GM23338 (cell line): Measurements from ENCODE around the gene HMOX1.

Experiments used
- CREB1 ChIP-seq: fragments of 250-450 bp; sonication (Bioruptor Pico); IDR thresholded peaks from 2 replicates; pipeline ENCODE4 v1.5.0; 2020; ENCODE audit warnings: low read depth, mild to moderate bottlenecking, moderate library complexity
- CTCF ChIP-seq, 2 experiments: fragments of 200-600 bp in 1 of 2; sonication (generic) in 1 of 2; conservative IDR thresholded peaks; 2 replicates each; pipeline versions ENCODE4 v1.5.1 to v1.6.1; 2016 to 2017; ENCODE audit warnings: antibody characterized with exemption in 2 of 2, low read depth in 2 of 2, mild to moderate bottlenecking in 2 of 2, moderate library complexity in 1 of 2
- EZH2 ChIP-seq: fragments of 200-600 bp; sonication (generic); IDR thresholded peaks from one replicate; pipeline ENCODE4 v1.8.0; 2017; ENCODE audit warnings: antibody characterized with exemption, mild to moderate bottlenecking, low read depth; ENCODE audit not compliant: unreplicated experiment
- EZH2phosphoT487 ChIP-seq: fragments of 200-600 bp; sonication (generic); IDR thresholded peaks from one replicate; pipeline ENCODE4 v1.8.1; 2018; ENCODE audit warnings: antibody characterized with exemption; ENCODE audit not compliant: unreplicated experiment
- JUNB ChIP-seq: IDR thresholded peaks from one replicate; pipeline ENCODE4 v1.6.1; 2016; ENCODE audit warnings: antibody characterized with exemption; ENCODE audit not compliant: unreplicated experiment
- NANOG ChIP-seq: IDR thresholded peaks from 2 replicates; pipeline ENCODE4 v1.6.1; 2016; ENCODE audit warnings: antibody characterized with exemption, borderline replicate concordance
- POLR2AphosphoS5 ChIP-seq: IDR thresholded peaks from 2 replicates; pipeline ENCODE4 v1.6.1; 2016; ENCODE audit warnings: antibody characterized with exemption, low read depth
- STAT1 ChIP-seq: IDR thresholded peaks from one replicate; pipeline ENCODE4 v1.6.1; 2016; ENCODE audit warnings: antibody characterized with exemption; ENCODE audit not compliant: unreplicated experiment
- ZNF114 ChIP-seq: fragments of 250-450 bp; sonication (Bioruptor Pico); IDR thresholded peaks from 2 replicates; pipeline ENCODE4 v1.5.0; 2020; ENCODE audit warnings: mild to moderate bottlenecking, moderate library complexity
- TF ChIP-seq, protein P1 (sequence below): IDR thresholded peaks from one replicate; pipeline ENCODE4 v1.6.1; 2018; ENCODE audit warnings: antibody characterized with exemption; ENCODE audit not compliant: unreplicated experiment
- TF ChIP-seq, protein P2 (sequence below): IDR thresholded peaks from 2 replicates; pipeline ENCODE4 v1.6.1; 2016; ENCODE audit warnings: antibody characterized with exemption
- TF ChIP-seq, protein P3 (sequence below): fragments of 250-450 bp; sonication (Bioruptor Pico); IDR thresholded peaks from 2 replicates; pipeline ENCODE4 v1.5.0; 2020; ENCODE audit warnings: mild to moderate bottlenecking, moderate library complexity

DNA sequence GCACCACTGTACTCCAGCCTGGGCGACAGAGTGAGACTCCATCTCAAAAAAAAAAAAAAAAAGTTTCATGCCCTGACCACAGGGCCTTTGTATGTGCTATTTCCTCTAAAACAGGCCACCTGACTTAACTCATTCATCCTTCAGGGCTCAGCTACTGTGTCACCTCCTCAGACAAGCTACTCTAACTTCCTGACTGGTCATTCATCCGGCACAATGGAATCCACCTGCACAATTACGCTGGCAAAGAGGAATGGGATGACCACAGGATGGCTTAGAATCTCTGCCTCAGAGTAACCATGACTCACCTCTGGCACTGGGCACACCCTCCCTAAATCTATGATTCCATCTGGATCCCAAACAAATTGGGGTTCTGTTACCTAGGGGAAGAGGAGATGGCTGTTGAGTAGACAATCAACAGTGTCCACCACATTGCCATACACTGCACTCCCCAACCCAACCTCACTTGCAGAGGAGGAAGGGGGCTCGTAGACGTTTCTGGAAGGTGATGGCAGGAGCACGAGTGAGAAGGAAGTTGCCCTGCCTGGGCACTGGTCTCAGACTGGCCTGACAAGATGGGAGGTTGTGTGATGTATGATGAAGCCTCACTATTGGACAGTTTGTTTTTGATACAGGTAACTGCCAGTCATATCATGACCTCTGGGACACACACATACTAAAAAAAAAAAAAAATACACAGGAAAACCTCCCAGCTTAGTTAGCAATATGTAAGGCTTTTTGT lies 22.8 kb upstream of the HMOX1 start:
- no peak for TF ChIP-seq EZH2
- no peak for TF ChIP-seq POLR2AphosphoS5
- TF ChIP-seq CTCF (conservative IDR thresholded peaks at IDR 0.05; ENCODE audit: low read depth in 2 of 2), result no peak
- TF ChIP-seq, protein P1, sequence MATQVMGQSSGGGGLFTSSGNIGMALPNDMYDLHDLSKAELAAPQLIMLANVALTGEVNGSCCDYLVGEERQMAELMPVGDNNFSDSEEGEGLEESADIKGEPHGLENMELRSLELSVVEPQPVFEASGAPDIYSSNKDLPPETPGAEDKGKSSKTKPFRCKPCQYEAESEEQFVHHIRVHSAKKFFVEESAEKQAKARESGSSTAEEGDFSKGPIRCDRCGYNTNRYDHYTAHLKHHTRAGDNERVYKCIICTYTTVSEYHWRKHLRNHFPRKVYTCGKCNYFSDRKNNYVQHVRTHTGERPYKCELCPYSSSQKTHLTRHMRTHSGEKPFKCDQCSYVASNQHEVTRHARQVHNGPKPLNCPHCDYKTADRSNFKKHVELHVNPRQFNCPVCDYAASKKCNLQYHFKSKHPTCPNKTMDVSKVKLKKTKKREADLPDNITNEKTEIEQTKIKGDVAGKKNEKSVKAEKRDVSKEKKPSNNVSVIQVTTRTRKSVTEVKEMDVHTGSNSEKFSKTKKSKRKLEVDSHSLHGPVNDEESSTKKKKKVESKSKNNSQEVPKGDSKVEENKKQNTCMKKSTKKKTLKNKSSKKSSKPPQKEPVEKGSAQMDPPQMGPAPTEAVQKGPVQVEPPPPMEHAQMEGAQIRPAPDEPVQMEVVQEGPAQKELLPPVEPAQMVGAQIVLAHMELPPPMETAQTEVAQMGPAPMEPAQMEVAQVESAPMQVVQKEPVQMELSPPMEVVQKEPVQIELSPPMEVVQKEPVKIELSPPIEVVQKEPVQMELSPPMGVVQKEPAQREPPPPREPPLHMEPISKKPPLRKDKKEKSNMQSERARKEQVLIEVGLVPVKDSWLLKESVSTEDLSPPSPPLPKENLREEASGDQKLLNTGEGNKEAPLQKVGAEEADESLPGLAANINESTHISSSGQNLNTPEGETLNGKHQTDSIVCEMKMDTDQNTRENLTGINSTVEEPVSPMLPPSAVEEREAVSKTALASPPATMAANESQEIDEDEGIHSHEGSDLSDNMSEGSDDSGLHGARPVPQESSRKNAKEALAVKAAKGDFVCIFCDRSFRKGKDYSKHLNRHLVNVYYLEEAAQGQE, result no peak
- no peak for TF ChIP-seq EZH2phosphoT487
- TF ChIP-seq, protein P2, sequence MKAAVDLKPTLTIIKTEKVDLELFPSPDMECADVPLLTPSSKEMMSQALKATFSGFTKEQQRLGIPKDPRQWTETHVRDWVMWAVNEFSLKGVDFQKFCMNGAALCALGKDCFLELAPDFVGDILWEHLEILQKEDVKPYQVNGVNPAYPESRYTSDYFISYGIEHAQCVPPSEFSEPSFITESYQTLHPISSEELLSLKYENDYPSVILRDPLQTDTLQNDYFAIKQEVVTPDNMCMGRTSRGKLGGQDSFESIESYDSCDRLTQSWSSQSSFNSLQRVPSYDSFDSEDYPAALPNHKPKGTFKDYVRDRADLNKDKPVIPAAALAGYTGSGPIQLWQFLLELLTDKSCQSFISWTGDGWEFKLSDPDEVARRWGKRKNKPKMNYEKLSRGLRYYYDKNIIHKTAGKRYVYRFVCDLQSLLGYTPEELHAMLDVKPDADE, result no peak
- TF ChIP-seq, protein P3, sequence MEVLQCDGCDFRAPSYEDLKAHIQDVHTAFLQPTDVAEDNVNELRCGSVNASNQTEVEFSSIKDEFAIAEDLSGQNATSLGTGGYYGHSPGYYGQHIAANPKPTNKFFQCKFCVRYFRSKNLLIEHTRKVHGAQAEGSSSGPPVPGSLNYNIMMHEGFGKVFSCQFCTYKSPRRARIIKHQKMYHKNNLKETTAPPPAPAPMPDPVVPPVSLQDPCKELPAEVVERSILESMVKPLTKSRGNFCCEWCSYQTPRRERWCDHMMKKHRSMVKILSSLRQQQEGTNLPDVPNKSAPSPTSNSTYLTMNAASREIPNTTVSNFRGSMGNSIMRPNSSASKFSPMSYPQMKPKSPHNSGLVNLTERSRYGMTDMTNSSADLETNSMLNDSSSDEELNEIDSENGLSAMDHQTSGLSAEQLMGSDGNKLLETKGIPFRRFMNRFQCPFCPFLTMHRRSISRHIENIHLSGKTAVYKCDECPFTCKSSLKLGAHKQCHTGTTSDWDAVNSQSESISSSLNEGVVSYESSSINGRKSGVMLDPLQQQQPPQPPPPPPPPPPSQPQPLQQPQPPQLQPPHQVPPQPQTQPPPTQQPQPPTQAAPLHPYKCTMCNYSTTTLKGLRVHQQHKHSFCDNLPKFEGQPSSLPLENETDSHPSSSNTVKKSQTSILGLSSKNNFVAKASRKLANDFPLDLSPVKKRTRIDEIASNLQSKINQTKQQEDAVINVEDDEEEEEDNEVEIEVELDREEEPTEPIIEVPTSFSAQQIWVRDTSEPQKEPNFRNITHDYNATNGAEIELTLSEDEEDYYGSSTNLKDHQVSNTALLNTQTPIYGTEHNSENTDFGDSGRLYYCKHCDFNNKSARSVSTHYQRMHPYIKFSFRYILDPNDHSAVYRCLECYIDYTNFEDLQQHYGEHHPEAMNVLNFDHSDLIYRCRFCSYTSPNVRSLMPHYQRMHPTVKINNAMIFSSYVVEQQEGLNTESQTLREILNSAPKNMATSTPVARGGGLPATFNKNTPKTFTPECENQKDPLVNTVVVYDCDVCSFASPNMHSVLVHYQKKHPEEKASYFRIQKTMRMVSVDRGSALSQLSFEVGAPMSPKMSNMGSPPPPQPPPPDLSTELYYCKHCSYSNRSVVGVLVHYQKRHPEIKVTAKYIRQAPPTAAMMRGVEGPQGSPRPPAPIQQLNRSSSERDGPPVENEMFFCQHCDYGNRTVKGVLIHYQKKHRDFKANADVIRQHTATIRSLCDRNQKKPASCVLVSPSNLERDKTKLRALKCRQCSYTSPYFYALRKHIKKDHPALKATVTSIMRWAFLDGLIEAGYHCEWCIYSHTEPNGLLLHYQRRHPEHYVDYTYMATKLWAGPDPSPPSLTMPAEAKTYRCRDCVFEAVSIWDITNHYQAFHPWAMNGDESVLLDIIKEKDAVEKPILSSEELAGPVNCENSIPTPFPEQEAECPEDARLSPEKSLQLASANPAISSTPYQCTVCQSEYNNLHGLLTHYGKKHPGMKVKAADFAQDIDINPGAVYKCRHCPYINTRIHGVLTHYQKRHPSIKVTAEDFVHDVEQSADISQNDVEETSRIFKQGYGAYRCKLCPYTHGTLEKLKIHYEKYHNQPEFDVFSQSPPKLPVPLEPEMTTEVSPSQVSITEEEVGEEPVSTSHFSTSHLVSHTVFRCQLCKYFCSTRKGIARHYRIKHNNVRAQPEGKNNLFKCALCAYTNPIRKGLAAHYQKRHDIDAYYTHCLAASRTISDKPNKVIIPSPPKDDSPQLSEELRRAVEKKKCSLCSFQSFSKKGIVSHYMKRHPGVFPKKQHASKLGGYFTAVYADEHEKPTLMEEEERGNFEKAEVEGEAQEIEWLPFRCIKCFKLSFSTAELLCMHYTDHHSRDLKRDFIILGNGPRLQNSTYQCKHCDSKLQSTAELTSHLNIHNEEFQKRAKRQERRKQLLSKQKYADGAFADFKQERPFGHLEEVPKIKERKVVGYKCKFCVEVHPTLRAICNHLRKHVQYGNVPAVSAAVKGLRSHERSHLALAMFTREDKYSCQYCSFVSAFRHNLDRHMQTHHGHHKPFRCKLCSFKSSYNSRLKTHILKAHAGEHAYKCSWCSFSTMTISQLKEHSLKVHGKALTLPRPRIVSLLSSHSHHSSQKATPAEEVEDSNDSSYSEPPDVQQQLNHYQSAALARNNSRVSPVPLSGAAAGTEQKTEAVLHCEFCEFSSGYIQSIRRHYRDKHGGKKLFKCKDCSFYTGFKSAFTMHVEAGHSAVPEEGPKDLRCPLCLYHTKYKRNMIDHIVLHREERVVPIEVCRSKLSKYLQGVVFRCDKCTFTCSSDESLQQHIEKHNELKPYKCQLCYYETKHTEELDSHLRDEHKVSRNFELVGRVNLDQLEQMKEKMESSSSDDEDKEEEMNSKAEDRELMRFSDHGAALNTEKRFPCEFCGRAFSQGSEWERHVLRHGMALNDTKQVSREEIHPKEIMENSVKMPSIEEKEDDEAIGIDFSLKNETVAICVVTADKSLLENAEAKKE (CRISPR knock-in tag), result no peak
- TF ChIP-seq STAT1, result no peak
- TF ChIP-seq CREB1, result no peak
- TF ChIP-seq JUNB, result no peak
- TF ChIP-seq NANOG, result no peak
- no peak for TF ChIP-seq ZNF114
